Fibroblast of the aortic adventitia (primary cell): Measurements from ENCODE around the gene ALKBH4. TPM values are rescaled to one million over a fixed set of nuclear protein-coding genes. Genes with fewer than 3 reads are reported as not detected.
A peak's percentile ranks its signal among the peaks of the same experiment; 100 is the strongest.
"Not testable (repeated sequence)": the region's sequence is repeated elsewhere in the genome, so short reads cannot be mapped to it uniquely, and the experiment has no call there.

Experiments
- DNase-seq: peaks from one replicate; pipeline ENCODE4 v3.0.0-alpha.2; 2010; ENCODE audit warnings: low read depth
- H3K4me3 ChIP-seq: 2 replicates; pipeline ENCODE4 v1.5.1; 2011; ENCODE audit warnings: low read depth, mild to moderate bottlenecking, control low read depth, low read length, moderate library complexity
- CTCF ChIP-seq: IDR thresholded peaks from 2 replicates; pipeline ENCODE4 v1.5.1; 2011; ENCODE audit warnings: mild to moderate bottlenecking, low read length, control low read depth, inconsistent platforms; ENCODE audit not compliant: insufficient read depth
- total RNA-seq: library from RNA; depleted of rRNA; stranded (reverse); fragments of >200 nt; gene quantifications from 2 replicates; pipeline ENCODE4 v1.2.3, GENCODE V29; 2012; ENCODE audit warnings: low replicate concordance

ALKBH4 gene
- total RNA-seq: 8.0 and 15.9 TPM in 2 replicates

DNA sequence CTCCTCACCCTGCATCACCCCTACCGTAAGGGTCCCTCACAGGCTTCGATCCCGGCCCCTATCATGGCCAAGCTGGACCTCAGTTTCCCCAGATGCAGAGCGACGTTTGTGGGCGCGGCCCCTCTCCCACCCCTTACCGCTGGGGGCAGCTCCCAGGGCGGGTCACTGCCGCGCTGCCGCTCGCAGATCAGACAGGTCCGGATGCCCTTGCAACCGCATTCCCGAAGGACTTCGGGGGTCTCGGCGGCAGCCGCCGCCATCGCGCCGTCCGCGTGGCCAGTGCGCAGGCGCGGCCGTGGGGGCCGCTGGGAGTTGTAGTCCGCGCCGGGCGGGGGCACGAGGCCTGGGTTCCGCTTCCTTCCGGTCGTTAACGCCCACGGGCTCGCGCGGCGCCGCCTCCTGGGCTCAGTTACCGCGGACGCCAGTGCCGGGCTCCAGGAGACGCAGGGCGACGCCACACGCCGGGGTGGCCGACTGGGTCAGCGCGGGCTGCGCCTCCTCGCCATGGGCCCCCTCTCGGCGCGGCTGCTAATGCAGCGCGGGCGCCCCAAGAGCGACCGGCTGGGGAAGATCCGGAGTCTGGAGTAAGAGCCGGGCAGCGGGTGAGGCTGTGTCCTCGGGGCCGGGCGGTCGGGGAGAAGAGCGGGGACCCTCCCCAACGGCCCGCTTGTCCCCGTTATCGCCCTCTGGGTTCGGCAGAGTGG is at the start of gene ALKBH4, which contains the start of gene LRWD1:
ALKBH4 (minus strand) TSS at position 287 of the 704 bp plus-strand sequence; CDS start at position 260, 27 bp downstream.
LRWD1 (plus strand) TSS at position 408 of the 704 bp plus-strand sequence; CDS start at position 505, 97 bp downstream.
- no peak for TF ChIP-seq CTCF
- peak within 1 kb of the TSS; percentile 100 for H3K4me3 ChIP-seq
- DNase-seq: peak; percentile 87

DNA sequence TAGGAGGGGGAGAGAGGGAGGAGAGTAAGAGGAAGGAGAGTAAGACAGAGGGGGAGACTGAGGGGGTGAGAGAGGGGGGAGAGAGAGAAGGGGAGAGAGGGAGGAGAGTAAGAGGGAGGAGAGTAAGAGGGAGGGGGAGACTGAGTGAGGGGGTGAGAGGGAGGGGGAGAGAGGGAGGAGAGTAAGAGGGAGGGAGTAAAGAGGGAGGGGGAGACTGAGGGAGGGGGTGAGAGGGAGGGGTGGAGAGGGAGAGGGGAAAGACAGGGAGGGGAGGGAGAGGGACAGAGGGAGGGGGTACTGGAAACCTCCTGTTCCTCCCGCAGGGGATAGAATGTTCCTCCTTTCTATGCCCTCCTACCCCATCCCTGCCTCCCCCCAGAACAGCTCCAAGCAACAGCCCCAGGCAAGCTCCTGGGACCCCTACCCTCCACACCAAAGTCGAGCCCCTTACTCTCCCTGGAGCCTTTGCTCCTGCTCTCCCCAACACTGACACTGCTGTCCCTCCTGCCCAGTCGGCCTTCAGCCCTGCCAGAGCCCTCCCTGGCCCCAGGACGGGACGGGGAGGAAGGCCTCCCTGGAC is 48.1 kb upstream of the ALKBH4 start:
- peak overlapping the region; percentile 57 for H3K4me3 ChIP-seq
- DNase-seq: peak; percentile 92

DNA sequence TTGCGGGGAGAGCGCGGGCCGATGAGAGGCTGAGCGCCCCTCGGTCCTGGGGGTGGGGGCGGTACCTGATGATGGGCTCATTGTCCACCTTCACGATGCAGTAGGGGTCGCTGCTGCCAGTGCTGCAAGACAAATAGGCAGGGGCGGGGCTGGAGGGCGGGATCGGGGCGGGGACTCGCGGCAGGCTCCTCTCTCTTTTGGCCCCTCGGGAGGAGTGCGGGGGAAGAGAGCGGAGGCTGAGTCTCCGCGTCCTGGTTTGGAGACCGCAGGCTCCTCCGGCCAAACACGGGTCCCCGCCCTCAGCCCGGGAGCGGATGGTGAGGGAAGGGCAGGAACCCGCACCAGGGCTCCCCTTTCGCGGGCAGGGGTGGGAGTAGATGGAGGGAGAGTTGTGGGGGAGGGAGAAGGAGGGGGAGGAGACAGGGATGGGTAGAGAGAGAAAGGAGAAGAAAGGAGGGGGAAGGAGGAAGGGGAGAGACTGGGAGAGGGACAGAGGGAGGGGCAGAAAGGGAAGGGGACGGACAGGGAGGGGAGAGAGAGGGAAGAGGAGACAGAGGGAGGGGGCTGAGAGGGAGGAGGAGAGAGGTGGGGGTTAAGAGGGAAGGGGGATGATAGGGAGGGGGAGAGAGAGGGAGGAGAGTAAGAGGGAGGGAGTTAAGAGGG is 47.3 kb upstream of the ALKBH4 start:
- not testable (repeated sequence) for H3K4me3 ChIP-seq, DNase-seq

- not testable (repeated sequence) for H3K4me3 ChIP-seq, DNase-seq
Observed at GRCh38 chr7:102510575-102510974, 45.9 kb upstream of the ALKBH4 start.

- not testable (repeated sequence) for DNase-seq, H3K4me3 ChIP-seq
Observed at GRCh38 chr7:102507410-102508088, 42.9 kb upstream of the ALKBH4 start.

DNA sequence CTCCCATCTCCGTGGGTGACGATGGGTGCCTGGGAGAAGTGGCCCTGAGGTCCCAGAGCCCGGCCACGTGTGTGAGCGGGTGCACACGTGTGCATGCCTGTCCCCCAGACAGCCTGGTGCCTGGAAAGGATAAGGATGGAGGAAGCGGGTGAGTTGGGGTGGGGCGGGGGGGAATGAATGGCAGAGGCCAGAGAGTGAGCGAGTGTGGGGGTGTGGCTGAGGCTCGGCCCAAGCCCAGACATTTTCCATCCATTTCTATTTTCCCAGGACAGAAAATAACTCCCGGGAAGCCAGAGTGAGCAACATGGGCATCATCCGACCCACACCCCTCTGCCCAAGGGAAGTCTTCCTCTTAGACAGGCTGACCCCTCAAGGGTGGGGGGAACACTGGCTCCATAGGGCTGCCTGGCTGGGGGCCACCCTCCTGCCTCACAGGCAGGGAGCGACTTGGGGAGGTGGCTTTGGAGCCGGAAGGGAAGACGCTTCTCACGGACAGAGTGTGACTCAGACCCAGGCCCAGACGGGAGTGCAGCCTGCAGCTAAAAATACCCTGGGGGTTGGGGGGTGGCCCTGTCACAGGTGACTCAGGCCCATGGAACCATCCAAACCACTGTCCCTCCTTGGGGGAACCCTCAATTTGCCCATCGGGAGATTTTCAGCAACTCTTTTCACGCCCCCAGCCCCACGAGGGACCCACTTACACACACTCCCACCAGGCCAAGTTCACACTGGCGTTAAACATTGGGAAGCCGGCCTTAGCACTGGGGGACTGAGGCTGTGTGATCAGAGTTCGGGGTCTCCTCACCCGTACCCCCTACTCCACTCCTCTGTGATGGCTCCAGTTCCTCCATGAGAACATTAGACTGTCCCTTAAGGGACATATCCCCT is 40.9 kb upstream of the ALKBH4 start:
- H3K4me3 ChIP-seq, DNase-seq: not testable (repeated sequence)

- DNase-seq, H3K4me3 ChIP-seq: not testable (repeated sequence)
Observed at GRCh38 chr7:102503141-102503540, 38.5 kb upstream of the ALKBH4 start.

DNA sequence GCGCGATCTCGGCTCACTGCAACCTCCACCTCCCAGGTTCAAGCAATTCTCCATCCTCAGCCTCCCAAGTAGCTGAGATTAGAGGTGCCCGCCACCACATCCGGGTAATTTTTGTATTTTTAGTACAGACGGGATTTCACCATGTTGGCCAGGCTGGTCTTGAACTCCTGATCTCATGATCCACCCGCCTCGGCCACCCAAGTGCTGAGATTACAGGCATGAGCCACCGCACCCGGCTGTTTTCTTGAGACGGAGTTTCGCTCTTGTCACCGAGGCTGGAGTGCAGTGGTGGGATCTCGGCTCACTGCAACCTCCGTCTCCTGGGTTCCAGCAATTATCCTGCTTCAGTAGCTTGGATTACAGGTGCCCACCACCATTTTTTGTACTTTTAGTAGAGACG is 33.7 kb upstream of the ALKBH4 start:
- not testable (repeated sequence) for DNase-seq

DNA sequence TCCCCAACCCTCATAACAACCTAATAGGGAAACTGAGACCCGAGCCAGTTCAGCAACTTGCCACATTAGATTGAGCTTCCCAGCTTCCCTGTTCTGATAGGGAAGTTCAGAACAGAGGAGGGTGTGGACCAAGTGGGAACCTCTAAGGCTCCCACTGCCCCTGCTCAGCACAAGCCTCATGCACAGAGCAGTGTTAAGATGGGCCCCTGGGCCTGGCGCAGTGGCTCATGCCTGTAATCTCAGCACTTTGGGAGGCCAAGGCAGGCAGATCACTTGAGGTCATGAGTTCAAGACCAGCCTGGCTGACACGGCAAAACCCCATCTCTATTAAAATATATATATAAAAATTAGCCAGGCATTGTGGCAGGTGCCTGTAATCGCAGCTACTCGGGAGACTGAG is 32.6 kb upstream of the ALKBH4 start:
- not testable (repeated sequence) for DNase-seq, H3K4me3 ChIP-seq

More for the DNA sequence above, 33.7 kb upstream of the ALKBH4 start:
- not testable (repeated sequence) for H3K4me3 ChIP-seq

DNA sequence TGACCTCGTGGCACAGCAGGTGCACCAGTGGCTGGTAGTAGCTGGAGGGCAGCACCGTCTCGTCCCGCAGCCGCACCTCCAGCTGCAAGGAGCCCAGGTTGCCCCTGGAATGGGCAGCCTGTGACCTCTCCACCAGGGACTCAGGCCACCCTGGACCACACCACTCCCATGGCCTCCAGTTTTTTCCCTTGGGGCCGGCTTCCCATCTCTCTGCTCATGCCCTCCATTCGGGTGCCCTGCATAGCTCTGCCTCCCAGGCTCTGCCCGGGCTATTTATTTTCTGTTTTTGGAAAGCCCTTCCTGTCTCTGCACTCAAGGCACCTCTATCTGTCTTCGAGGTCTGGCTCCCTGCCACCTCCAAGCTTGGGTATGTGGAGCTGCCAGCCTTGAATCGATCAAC is 32.2 kb upstream of the ALKBH4 start:
- DNase-seq, H3K4me3 ChIP-seq: not testable (repeated sequence)

DNA sequence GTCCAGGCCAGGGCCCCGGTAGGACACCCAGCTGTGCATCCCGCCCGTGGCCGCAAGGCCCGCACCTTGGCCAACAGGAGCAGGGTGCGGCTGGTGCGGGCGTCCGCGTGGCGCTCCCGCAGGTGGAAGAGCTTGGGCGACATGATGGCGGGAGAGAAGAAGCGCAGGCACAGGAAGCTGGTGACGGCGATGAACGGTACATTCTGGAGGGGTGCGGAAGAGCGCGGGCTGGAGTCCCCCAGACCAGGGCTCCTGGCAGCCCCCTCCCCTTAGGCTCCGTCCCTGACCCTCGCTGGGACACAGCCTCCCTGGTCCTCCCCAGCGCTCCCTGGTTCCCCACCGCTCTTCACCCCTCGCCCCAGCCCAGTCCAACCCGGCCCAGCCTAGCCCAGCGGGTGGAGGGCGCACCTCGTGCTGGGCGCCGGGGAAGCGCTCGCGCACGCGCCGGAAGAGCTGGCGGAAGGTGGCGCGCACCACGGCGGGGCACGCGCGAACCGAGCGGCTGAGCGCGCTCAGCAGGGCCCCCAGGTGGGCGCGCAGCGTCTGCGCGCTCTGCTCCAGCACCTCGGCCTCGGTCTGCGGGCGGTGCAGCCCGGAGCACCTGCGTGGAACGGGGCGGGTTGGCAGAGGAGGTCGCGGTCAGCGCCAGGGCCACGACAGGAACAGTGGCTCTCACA is 29.9 kb upstream of the ALKBH4 start:
- DNase-seq, H3K4me3 ChIP-seq: not testable (repeated sequence)

GRCh38 chr7:102494026-102494425 is 29.4 kb upstream of the ALKBH4 start:
- H3K4me3 ChIP-seq, DNase-seq: not testable (repeated sequence)

GRCh38 chr7:102493220-102493935 is 28.7 kb upstream of the ALKBH4 start:
- not testable (repeated sequence) for DNase-seq, H3K4me3 ChIP-seq

- DNase-seq, H3K4me3 ChIP-seq: not testable (repeated sequence)
Observed at GRCh38 chr7:102490529-102491075, 25.9 kb upstream of the ALKBH4 start.

GRCh38 chr7:102484317-102484716 is 19.7 kb upstream of the ALKBH4 start:
- not testable (repeated sequence) for DNase-seq, H3K4me3 ChIP-seq
